NOMO-1 treated with DMSO at 0.1 percent for 48 hours (cell line): Measurements from ENCODE around the gene DCST2.

ENCODE experiments used
- DNase-seq: peaks from one replicate; lab custom pipeline; 2025; ENCODE audit not compliant: unreplicated experiment; lab: John Stamatoyannopoulos, UW

Gene DCST2

GRCh38 chr1:155026588-155026987 lies 7.0 kb downstream of the DCST2 start:
- DNase-seq, result no peak

- no peak for DNase-seq
Observed at GRCh38 chr1:155026154-155026553, 7.4 kb downstream of the DCST2 start.

GRCh38 chr1:155024315-155024714 lies 9.3 kb downstream of the DCST2 start:
- DNase-seq, result no peak

- DNase-seq, result no peak
Observed at GRCh38 chr1:155023627-155024026, 10.0 kb downstream of the DCST2 start.

GRCh38 chr1:155022927-155023236 lies 10.7 kb downstream of the DCST2 start:
- DNase-seq, result no peak

GRCh38 chr1:155022136-155022926 lies 11.2 kb downstream of the DCST2 start:
- DNase-seq, result no peak

- DNase-seq, result no peak
Observed at GRCh38 chr1:155019377-155020245, 14.0 kb downstream of the DCST2 start.

GRCh38 chr1:155018617-155019348 lies 14.8 kb downstream of the DCST2 start:
- DNase-seq, result no peak

GRCh38 chr1:155017946-155018316 lies 15.7 kb downstream of the DCST2 start:
- DNase-seq, result no peak

GRCh38 chr1:155017041-155017945 lies 16.3 kb downstream of the DCST2 start:
- peak; percentile 84 for DNase-seq

- DNase-seq, result no peak
Observed at GRCh38 chr1:155016231-155016831, 17.2 kb downstream of the DCST2 start.

- no peak for DNase-seq
Observed at GRCh38 chr1:155015527-155016230, 17.9 kb downstream of the DCST2 start.

GRCh38 chr1:155014709-155015508 lies 18.7 kb downstream of the DCST2 start:
- DNase-seq, result no peak

- no peak for DNase-seq
Observed at GRCh38 chr1:155013632-155014031, 19.9 kb downstream of the DCST2 start.

- no peak for DNase-seq
Observed at GRCh38 chr1:155012776-155013602, 20.6 kb downstream of the DCST2 start.

GRCh38 chr1:155012026-155012546 lies 21.5 kb downstream of the DCST2 start:
- no peak for DNase-seq

GRCh38 chr1:155011437-155012025 lies 22.1 kb downstream of the DCST2 start:
- DNase-seq, result no peak
